SK-N-SH (cell line): Measurements from ENCODE around the gene ANKRD11. TPM values are rescaled to one million over a fixed set of nuclear protein-coding genes. Genes with fewer than 3 reads are reported as not detected.

Source experiments
- CTCF ChIA-PET: fragments of 300-600, 350-600 bp; formaldehyde crosslinking; extraction: SDS; loops from one replicate; lab custom pipeline; 2021; lab: Yijun Ruan, JAX
- POLR2A ChIA-PET: fragments of 350-600 bp; sonication (Branson Sonifier 250); formaldehyde crosslinking; extraction: SDS; loops from one replicate; lab custom pipeline; 2020; ENCODE audit warnings: antibody characterized with exemption, inconsistent platforms; lab: Yijun Ruan, JAX
- DNase-seq: peaks from one replicate; pipeline ENCODE4 v3.0.0; 2012
- H2AFZ ChIP-seq: fragments of 200-600 bp; sonication (generic); 2 replicates; pipeline ENCODE4 v1.8.1; 2016; ENCODE audit warnings: antibody characterized with exemption, mild to moderate bottlenecking, low read depth
- H3F3A ChIP-seq: fragments of 200-600 bp; sonication (generic); replicated peaks from 2 replicates; pipeline ENCODE3; 2016; ENCODE audit warnings: antibody characterized with exemption, mild to moderate bottlenecking; ENCODE audit not compliant: insufficient read depth
- H3K27ac ChIP-seq, 2 experiments: fragments of 200-500 bp in 1 of 2; fragments of 200-600 bp in 1 of 2; sonication (Bioruptor generic) in 1 of 2; sonication (generic), shearing (Covaris generic) in 1 of 2; 2 replicates each; pipeline versions ENCODE4 v1.5.1 to v1.6.1; 2014 to 2016; ENCODE audit warnings: low read depth in 2 of 2, inconsistent platforms in 1 of 2, low read length in 1 of 2, mild to moderate bottlenecking in 1 of 2, mixed read lengths in 1 of 2
- H3K27me3 ChIP-seq: fragments of 200-600 bp; sonication (generic), shearing (Covaris generic); 2 replicates; pipeline ENCODE4 v1.6.1; 2016; ENCODE audit warnings: mixed run types; ENCODE audit not compliant: insufficient read depth
- H3K36me3 ChIP-seq, 2 experiments: fragments of 200-500 bp in 1 of 2; fragments of 200-600 bp in 1 of 2; sonication (Bioruptor generic) in 1 of 2; sonication (generic) in 1 of 2; replicated peaks in 1 of 2; 2 replicates each; pipeline versions ENCODE3 to v1.5.1; 2014 to 2016; ENCODE audit warnings: low read length in 1 of 2, mild to moderate bottlenecking in 1 of 2; ENCODE audit not compliant: insufficient read depth in 2 of 2, control insufficient read depth in 1 of 2
- H3K4me1 ChIP-seq, 2 experiments: fragments of 200-500 bp in 1 of 2; fragments of 200-600 bp in 1 of 2; sonication (Bioruptor generic) in 1 of 2; sonication (generic), shearing (Covaris generic) in 1 of 2; 2 replicates each; pipeline versions ENCODE4 v1.5.1 to v1.6.1; 2014 to 2016; ENCODE audit warnings: low read depth in 1 of 2, low read length in 1 of 2, mixed run types in 1 of 2; ENCODE audit not compliant: insufficient read depth in 2 of 2, control insufficient read depth in 1 of 2
- H3K4me2 ChIP-seq: fragments of 200-600 bp; sonication (generic), shearing (Covaris generic); 2 replicates; pipeline ENCODE4 v1.6.1; 2017; ENCODE audit warnings: mixed run types
- H3K4me3 ChIP-seq, 2 experiments: fragments of 200-500 bp in 1 of 2; fragments of 200-600 bp in 1 of 2; sonication (Bioruptor generic) in 1 of 2; sonication (generic), shearing (Covaris generic) in 1 of 2; 2 replicates each; pipeline versions ENCODE4 v1.5.1 to v1.8.1; 2014 to 2016; ENCODE audit warnings: low read depth in 2 of 2, inconsistent platforms in 1 of 2, low read length in 1 of 2, mild to moderate bottlenecking in 1 of 2, mixed read lengths in 1 of 2, moderate library complexity in 1 of 2
- H3K79me2 ChIP-seq: fragments of 200-600 bp; sonication (generic); 2 replicates; pipeline ENCODE4 v1.8.1; 2017; ENCODE audit warnings: mild to moderate bottlenecking; ENCODE audit not compliant: insufficient read depth
- H3K9ac ChIP-seq: fragments of 200-600 bp; sonication (generic); 2 replicates; pipeline ENCODE4 v1.6.1; 2017; ENCODE audit warnings: mixed run types
- H3K9me2 ChIP-seq: fragments of 200-600 bp; sonication (generic); 2 replicates; pipeline ENCODE4 v1.6.1; 2017; ENCODE audit warnings: mixed run types
- H3K9me3 ChIP-seq: fragments of 200-600 bp; sonication (generic); 2 replicates; pipeline ENCODE4 v1.6.1; 2017; ENCODE audit warnings: mixed run types, mild to moderate bottlenecking, moderate library complexity
- H4K20me1 ChIP-seq: fragments of 200-600 bp; sonication (generic); 2 replicates; pipeline ENCODE4 v1.6.1; 2017; ENCODE audit warnings: mild to moderate bottlenecking, mixed run types; ENCODE audit not compliant: insufficient read depth
- CHD2 ChIP-seq: fragments of 150-350 bp; IDR thresholded peaks from 2 replicates; pipeline ENCODE4 v1.6.1; 2018; ENCODE audit warnings: low read length; ENCODE audit not compliant: partially characterized antibody
- EP300 ChIP-seq, 2 experiments: IDR thresholded peaks; 2 replicates each; pipeline versions ENCODE4 v1.4.0 to v1.6.1; 2012; ENCODE audit warnings: borderline replicate concordance in 1 of 2, low read depth in 1 of 2, low read length in 1 of 2
- FOXJ3 ChIP-seq: sonication (generic); formaldehyde crosslinking; IDR thresholded peaks from 2 replicates; pipeline ENCODE4 v1.5.1; 2020; ENCODE audit warnings: mild to moderate bottlenecking, missing genetic modification reagents
- GABPA ChIP-seq: IDR thresholded peaks from 2 replicates; pipeline ENCODE4 v1.4.0; 2012; ENCODE audit warnings: low read depth, mild to moderate bottlenecking
- GATA2 ChIP-seq: sonication (generic); formaldehyde crosslinking; IDR thresholded peaks from 2 replicates; pipeline ENCODE4 v1.5.0; 2020; ENCODE audit warnings: mild to moderate bottlenecking, missing genetic modification reagents
- JUND ChIP-seq: IDR thresholded peaks from 2 replicates; pipeline ENCODE4 v1.4.0; 2012
- NFIC ChIP-seq: IDR thresholded peaks from 2 replicates; pipeline ENCODE4 v1.4.0; 2012; ENCODE audit warnings: borderline replicate concordance
- NRF1 ChIP-seq: IDR thresholded peaks from 2 replicates; pipeline ENCODE4 v1.6.1; 2012; ENCODE audit warnings: low read depth, mild to moderate bottlenecking, low read length
- POLR2AphosphoS5 ChIP-seq: IDR thresholded peaks from 2 replicates; pipeline ENCODE4 v1.6.1; 2012; ENCODE audit warnings: low read depth, low read length
- RCOR1 ChIP-seq: fragments of 150-350 bp; IDR thresholded peaks from 2 replicates; pipeline ENCODE4 v1.6.1; 2017; ENCODE audit warnings: antibody characterized with exemption, low read length
- RXRA ChIP-seq: IDR thresholded peaks from 2 replicates; pipeline ENCODE4 v1.4.0; 2012; ENCODE audit warnings: low read depth, mild to moderate bottlenecking, borderline replicate concordance
- SIN3A ChIP-seq: IDR thresholded peaks from 2 replicates; pipeline ENCODE4 v1.6.1; 2012; ENCODE audit warnings: low read depth, mild to moderate bottlenecking, low read length, moderate library complexity, borderline replicate concordance
- TAF1 ChIP-seq: IDR thresholded peaks from 2 replicates; pipeline ENCODE4 v1.6.1; 2012; ENCODE audit warnings: low read depth, mild to moderate bottlenecking, low read length, moderate library complexity, borderline replicate concordance
- TCF12 ChIP-seq: IDR thresholded peaks from 2 replicates; pipeline ENCODE4 v1.4.0; 2012
- TEAD4 ChIP-seq: IDR thresholded peaks from 2 replicates; pipeline ENCODE4 v1.4.0; 2012; ENCODE audit warnings: mild to moderate bottlenecking, borderline replicate concordance; ENCODE audit not compliant: insufficient read depth
- YY1 ChIP-seq: IDR thresholded peaks from 2 replicates; pipeline ENCODE4 v1.4.0; 2012; ENCODE audit warnings: low read depth, mild to moderate bottlenecking
- WGBS: methylation state at CpG from one replicate; pipeline ENCODE4 v1.1.6; 2017; ENCODE audit warnings: low lambda C conversion rate; 5-methylcytosine and 5-hydroxymethylcytosine counted together
- polyA plus RNA-seq, 3 experiments: library from polyadenylated mRNA; depleted of rRNA; stranded (reverse); fragments of >200 nt; gene quantifications; 2 replicates each; pipeline ENCODE4 v1.2.3, GENCODE V29; 2012
- TF ChIP-seq, protein P1 (sequence below): fragments of 200-600 bp; sonication (generic); IDR thresholded peaks from 2 replicates; pipeline ENCODE4 v1.6.1; 2017; ENCODE audit warnings: antibody characterized with exemption, mild to moderate bottlenecking, moderate library complexity
- TF ChIP-seq, protein P2 (sequence below): fragments of 150-350 bp; IDR thresholded peaks from 2 replicates; pipeline ENCODE4 v1.6.1; 2016; ENCODE audit warnings: mild to moderate bottlenecking, low read depth, low read length
- TF ChIP-seq, protein P3 (sequence below): fragments of 150-350 bp; IDR thresholded peaks from 2 replicates; pipeline ENCODE4 v1.6.1; 2017; ENCODE audit warnings: antibody characterized with exemption, low read length, low read depth, borderline replicate concordance

Gene ANKRD11
- polyA plus RNA-seq, 1 of the 3 experiments (the other 2 are of a cell fraction): 50.2 TPM

DNA sequence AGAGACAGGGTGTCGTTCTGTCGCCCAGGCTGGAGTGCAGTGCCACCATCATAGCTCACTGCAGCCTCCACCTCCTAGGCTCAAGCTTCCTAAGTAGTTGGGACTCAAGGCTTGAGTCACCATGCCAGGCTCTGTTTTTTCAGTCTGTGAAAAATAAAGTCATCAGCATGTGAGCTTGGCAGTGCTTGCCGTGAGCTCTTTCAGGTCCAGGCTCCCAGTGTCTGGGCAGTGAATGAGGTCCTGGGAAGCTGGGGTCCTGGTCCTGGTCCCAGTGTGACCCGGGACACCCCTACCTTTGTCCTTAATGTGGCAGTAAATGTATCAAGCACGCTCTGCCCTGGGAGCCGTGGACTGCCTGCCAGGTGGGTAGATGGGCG is 47.2 kb upstream of the ANKRD11 start:
- H2AFZ ChIP-seq: no peak overlapping the region
- H3K4me1 ChIP-seq: no peaks in the 10 kb centered on the region
- no peak overlapping the region for H3K4me2 ChIP-seq
- ChIA-PET POLR2A (no interaction called here), CTCF (interaction anchor here (0.9 kb wide), 1 partner anchor 18 kb away, joined by 3 read pairs; no protein-coding TSS in a partner anchor)
- 95% methylated on average over 2 of the region's 7 CpGs for WGBS
- peaks cover 24 to 67% of the 10 kb centered on the region in 2 experiments for H3K36me3 ChIP-seq
- no peak overlapping the region for H3K27ac ChIP-seq
- no peak overlapping the region for H3K9ac ChIP-seq
- no peak for TF ChIP-seq EP300 (IDR thresholded peaks at IDR 0.05; ENCODE audit: borderline replicate concordance in 1 of 2, low read depth in 1 of 2, low read length in 1 of 2)
- no peak for TF ChIP-seq CHD2
- TF ChIP-seq NFIC: no peak
- TF ChIP-seq, protein P1, sequence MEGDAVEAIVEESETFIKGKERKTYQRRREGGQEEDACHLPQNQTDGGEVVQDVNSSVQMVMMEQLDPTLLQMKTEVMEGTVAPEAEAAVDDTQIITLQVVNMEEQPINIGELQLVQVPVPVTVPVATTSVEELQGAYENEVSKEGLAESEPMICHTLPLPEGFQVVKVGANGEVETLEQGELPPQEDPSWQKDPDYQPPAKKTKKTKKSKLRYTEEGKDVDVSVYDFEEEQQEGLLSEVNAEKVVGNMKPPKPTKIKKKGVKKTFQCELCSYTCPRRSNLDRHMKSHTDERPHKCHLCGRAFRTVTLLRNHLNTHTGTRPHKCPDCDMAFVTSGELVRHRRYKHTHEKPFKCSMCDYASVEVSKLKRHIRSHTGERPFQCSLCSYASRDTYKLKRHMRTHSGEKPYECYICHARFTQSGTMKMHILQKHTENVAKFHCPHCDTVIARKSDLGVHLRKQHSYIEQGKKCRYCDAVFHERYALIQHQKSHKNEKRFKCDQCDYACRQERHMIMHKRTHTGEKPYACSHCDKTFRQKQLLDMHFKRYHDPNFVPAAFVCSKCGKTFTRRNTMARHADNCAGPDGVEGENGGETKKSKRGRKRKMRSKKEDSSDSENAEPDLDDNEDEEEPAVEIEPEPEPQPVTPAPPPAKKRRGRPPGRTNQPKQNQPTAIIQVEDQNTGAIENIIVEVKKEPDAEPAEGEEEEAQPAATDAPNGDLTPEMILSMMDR: no peak
- TF ChIP-seq, protein P2, sequence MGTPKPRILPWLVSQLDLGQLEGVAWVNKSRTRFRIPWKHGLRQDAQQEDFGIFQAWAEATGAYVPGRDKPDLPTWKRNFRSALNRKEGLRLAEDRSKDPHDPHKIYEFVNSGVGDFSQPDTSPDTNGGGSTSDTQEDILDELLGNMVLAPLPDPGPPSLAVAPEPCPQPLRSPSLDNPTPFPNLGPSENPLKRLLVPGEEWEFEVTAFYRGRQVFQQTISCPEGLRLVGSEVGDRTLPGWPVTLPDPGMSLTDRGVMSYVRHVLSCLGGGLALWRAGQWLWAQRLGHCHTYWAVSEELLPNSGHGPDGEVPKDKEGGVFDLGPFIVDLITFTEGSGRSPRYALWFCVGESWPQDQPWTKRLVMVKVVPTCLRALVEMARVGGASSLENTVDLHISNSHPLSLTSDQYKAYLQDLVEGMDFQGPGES: no peak
- no peak for TF ChIP-seq TCF12
- no peak for TF ChIP-seq SIN3A
- TF ChIP-seq, all 33 proteins: peak for 0
- Histone ChIP-seq H4K20me1 (0 out of 2 replicates have a peak, but pooled peaks cover 4% of the 10 kb centered on the region), H3K9me3 (no peaks in the 10 kb centered on the region), H3K79me2 (peaks cover 8% of the 10 kb centered on the region), H3F3A (no peaks in the 10 kb centered on the region), H3K9me2 (no peaks in the 10 kb centered on the region), H3K4me3 (no peak overlapping the region), H3K27me3 (no peaks in the 10 kb centered on the region)
- DNase-seq: no peak

DNA sequence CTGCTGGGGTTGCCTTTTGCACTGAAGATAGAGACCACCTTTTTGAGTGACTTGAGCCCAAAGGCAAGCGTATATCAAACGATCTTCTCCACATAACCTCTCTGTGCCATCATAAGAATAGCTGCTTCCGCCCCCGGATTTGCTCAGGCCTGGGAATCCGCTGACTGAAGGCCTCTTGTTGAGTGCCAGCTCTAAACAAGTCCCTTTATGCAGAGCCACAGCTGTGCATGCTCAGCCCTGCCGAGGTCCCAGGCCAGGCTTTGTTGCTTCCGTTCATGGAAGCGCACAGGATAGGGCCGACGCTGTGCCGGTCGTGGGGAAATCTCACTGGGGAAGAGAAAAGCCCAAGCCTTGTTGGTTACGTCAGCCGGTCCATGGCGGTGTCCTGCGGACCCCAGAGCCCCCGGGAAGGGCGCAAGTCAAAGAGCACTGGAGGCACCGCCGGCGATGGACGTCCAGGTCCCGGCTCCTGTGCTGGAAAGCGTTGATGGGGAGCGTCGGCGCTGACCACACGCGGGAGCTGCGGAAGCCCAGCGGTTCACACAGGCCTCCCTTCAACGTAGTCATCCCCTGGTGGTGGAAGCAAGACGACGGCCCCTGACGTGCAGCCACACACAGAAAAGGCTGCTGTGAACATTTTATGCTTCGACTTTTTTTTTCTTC is 46.7 kb upstream of the ANKRD11 start:
- WGBS: 95% methylated on average over 34 of the region's 36 CpGs
- H3K9me2 ChIP-seq: no peaks in the 10 kb centered on the region
- H3K27ac ChIP-seq: no peak overlapping the region
- H3K4me2 ChIP-seq: no peak overlapping the region
- H3K27me3 ChIP-seq: no peaks in the 10 kb centered on the region
- no peaks in the 10 kb centered on the region for H3K4me1 ChIP-seq
- CTCF ChIA-PET: interaction anchor here (0.9 kb wide), 1 partner anchor 19 kb away, joined by 3 read pairs; no protein-coding TSS in a partner anchor
- no peak overlapping the region for H3K4me3 ChIP-seq
- DNase-seq: no peak
- POLR2A ChIA-PET: no interaction called here
- H4K20me1 ChIP-seq: 0 out of 2 replicates have a peak, but pooled peaks cover 4% of the 10 kb centered on the region
- peaks cover 8% of the 10 kb centered on the region for H3K79me2 ChIP-seq
- no peak for TF ChIP-seq TAF1
- TF ChIP-seq NRF1: no peak
- TF ChIP-seq RXRA: no peak
- no peak for TF ChIP-seq RCOR1
- TF ChIP-seq TEAD4: no peak
- no peak for TF ChIP-seq FOXJ3 (CRISPR knock-in tag)
- TF ChIP-seq TCF12: no peak
- no peak for TF ChIP-seq POLR2AphosphoS5
- TF ChIP-seq JUND: no peak
- TF ChIP-seq GABPA: no peak
- TF ChIP-seq, protein P3, sequence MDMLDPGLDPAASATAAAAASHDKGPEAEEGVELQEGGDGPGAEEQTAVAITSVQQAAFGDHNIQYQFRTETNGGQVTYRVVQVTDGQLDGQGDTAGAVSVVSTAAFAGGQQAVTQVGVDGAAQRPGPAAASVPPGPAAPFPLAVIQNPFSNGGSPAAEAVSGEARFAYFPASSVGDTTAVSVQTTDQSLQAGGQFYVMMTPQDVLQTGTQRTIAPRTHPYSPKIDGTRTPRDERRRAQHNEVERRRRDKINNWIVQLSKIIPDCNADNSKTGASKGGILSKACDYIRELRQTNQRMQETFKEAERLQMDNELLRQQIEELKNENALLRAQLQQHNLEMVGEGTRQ: no peak
- no peak for TF ChIP-seq GATA2 (CRISPR knock-in tag)
- no peak for TF ChIP-seq YY1
- no peak for TF ChIP-seq CHD2
- H3K36me3 ChIP-seq: peaks cover 27 to 68% of the 10 kb centered on the region in 2 experiments
- H3K9ac ChIP-seq: no peak overlapping the region
- H2AFZ ChIP-seq: no peak overlapping the region
- no peaks in the 10 kb centered on the region for H3K9me3 ChIP-seq
- H3F3A ChIP-seq: no peaks in the 10 kb centered on the region
